Measurements from ENCODE around the gene GTF3C4. TPM values are rescaled to one million over a fixed set of nuclear protein-coding genes. Genes with fewer than 3 reads are reported as not detected.

The GTF3C4 gene
- total and polyA plus RNA-seq, 10 donors = 1.8 to 11.7 (median 10.5) TPM

DNA sequence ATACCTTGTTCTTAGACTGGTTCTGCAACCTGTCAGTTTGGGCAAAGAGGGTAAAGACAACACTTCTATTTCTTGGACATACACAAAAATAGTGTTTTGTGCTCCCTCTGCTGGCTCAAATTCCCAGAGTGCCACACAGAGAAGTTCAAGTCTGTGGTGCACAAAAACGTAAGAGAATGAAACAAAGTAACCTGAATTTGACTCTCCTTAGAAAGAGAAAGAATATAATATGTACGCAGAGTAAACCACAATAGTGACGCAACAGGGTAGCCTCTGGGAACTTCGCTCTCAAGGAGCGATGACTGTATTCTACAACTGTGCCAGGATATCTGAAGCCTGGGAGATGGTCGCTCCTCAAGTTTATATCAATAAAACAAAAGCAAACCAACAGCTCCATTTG, 19.0 kb upstream of the GTF3C4 start:
- H3K27ac ChIP-seq = no peak overlapping the region
- intact Hi-C loops (cut with DNase I; ENCODE audit: low total_unique reads) = no loop called here
- DNase-seq = no peak
- H3K36me3 ChIP-seq = peaks cover 3 to 90% (median 64%) of the 10 kb centered on the region in 6 donors
- no peaks in the 10 kb centered on the region for H3K27me3 ChIP-seq (replicated peaks in 1 of 7)
- WGBS, 5 donors = 55 to 75% (median 69%) methylated on average over 6 of the region's 6 CpGs
- H3K4me1 ChIP-seq = no peaks in the 10 kb centered on the region
- H3K4me3 ChIP-seq = no peak overlapping the region
- no peaks in the 10 kb centered on the region for H3K9me3 ChIP-seq
- TF ChIP-seq POLR2AphosphoS5 (IDR thresholded peaks at IDR 0.05) = no peak
- no peak for TF ChIP-seq POLR2A (IDR thresholded peaks at IDR 0.05)
- TF ChIP-seq CTCF (IDR thresholded peaks at IDR 0.05 in 8 of 11, conservative IDR thresholded peaks at IDR 0.05 in 3 of 11) = no peak

GRCh38 chr9:132656299-132656698, 14.0 kb upstream of the GTF3C4 start:
- no peak for TF ChIP-seq POLR2AphosphoS5 (IDR thresholded peaks at IDR 0.05)
- TF ChIP-seq POLR2A (IDR thresholded peaks at IDR 0.05) = no peak
- no peak for TF ChIP-seq CTCF (IDR thresholded peaks at IDR 0.05 in 8 of 11, conservative IDR thresholded peaks at IDR 0.05 in 3 of 11)
- H3K36me3 ChIP-seq = peaks cover 0 to 90% (median 63%) of the 10 kb centered on the region in 6 donors
- no peaks in the 10 kb centered on the region for H3K27me3 ChIP-seq (replicated peaks in 1 of 7)
- no peaks in the 10 kb centered on the region for H3K9me3 ChIP-seq
- no peak overlapping the region for H3K4me3 ChIP-seq
- H3K27ac ChIP-seq = no peak overlapping the region
- no peak for DNase-seq
- intact Hi-C loops (cut with DNase I; ENCODE audit: low total_unique reads) = no loop called here
- no peaks in the 10 kb centered on the region for H3K4me1 ChIP-seq
- 87 to 95% (median 91%) methylated on average over 7 of the region's 7 CpGs for WGBS, 5 donors

GRCh38 chr9:132662152-132662945, 7.9 kb upstream of the GTF3C4 start:
- DNase-seq = no peak
- Histone ChIP-seq H3K27ac (no peak overlapping the region), H3K36me3 (peaks cover 0 to 64% (median 49%) of the 10 kb centered on the region in 6 donors), H3K27me3 (replicated peaks in 1 of 7) (no peaks in the 10 kb centered on the region), H3K4me3 (no peak overlapping the region), H3K9me3 (no peaks in the 10 kb centered on the region), H3K4me1 (no peaks in the 10 kb centered on the region)
- intact Hi-C loops (cut with DNase I; ENCODE audit: low total_unique reads) = no loop called here
- TF ChIP-seq POLR2A (IDR thresholded peaks at IDR 0.05) = no peak
- no peak for TF ChIP-seq POLR2AphosphoS5 (IDR thresholded peaks at IDR 0.05)
- TF ChIP-seq CTCF (IDR thresholded peaks at IDR 0.05 in 8 of 11, conservative IDR thresholded peaks at IDR 0.05 in 3 of 11) = no peak
- 84 to 99% (median 90%) methylated on average over 12 of the region's 12 CpGs for WGBS, 5 donors

GRCh38 chr9:132663117-132663516, 7.1 kb upstream of the GTF3C4 start:
- H3K36me3 ChIP-seq = peaks cover 0 to 56% (median 42%) of the 10 kb centered on the region in 6 donors
- no peak for DNase-seq
- no peak overlapping the region for H3K4me3 ChIP-seq
- intact Hi-C loops (cut with DNase I; ENCODE audit: low total_unique reads) = no loop called here
- no peak overlapping the region for H3K27ac ChIP-seq
- no peaks in the 10 kb centered on the region for H3K27me3 ChIP-seq (replicated peaks in 1 of 7)
- peaks cover 0 to 7% (median 2%) of the 10 kb centered on the region in 6 donors for H3K4me1 ChIP-seq
- no peak for TF ChIP-seq CTCF (IDR thresholded peaks at IDR 0.05 in 8 of 11, conservative IDR thresholded peaks at IDR 0.05 in 3 of 11)
- TF ChIP-seq POLR2A (IDR thresholded peaks at IDR 0.05) = no peak
- TF ChIP-seq POLR2AphosphoS5 (IDR thresholded peaks at IDR 0.05) = no peak
- WGBS, 5 donors = 81 to 91% (median 86%) methylated on average over 10 to 11 of the region's 11 CpGs
- no peaks in the 10 kb centered on the region for H3K9me3 ChIP-seq

All from spleen (tissue), 11 donors.